Stimulated activated naive CD8-positive, alpha-beta T cell treated with anti-CD3 and anti-CD28 coated beads, Interleukin-15, Interleukin-2, amounts not matched to agents 100 U/mL and 50 U/mL, for 24 hours (primary cell): Measurements from ENCODE around the gene CLDN11.

Experiments
- ATAC-seq: fragments of 150-1000 bp; cut with Tn5 transposase; one replicate; pipeline ENCODE4 v1.10.0; 2021
- DNase-seq: peaks from one replicate; pipeline ENCODE4 v3.0.0; 2021

The CLDN11 gene

GRCh38 chr3:170470063-170471016 lies 51.7 kb downstream of the CLDN11 start:
- DNase-seq: no peak
- ATAC-seq: no peak

DNA sequence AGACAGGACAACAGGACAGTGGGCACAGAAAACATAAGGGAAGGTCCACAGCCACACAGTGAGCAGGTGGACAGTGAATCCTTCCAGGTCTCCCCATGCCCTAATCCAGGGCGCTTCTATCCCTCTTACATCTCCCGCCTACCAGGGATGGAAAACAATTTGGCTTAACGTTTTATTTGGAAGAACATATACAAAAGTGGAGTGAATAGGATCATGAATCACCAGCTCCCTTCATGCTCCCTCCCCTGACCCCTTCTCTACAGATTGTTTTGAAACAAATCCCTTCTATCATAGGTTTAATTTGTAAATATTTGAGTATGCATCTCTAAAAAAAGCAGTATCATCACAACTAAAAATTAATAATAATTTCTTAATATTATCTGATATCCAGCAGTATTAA lies 52.5 kb downstream of the CLDN11 start:
- ATAC-seq (no peak), DNase-seq (no peak)

- ATAC-seq (no peak), DNase-seq (no peak)
These were observed 54.7 kb downstream of the CLDN11 start for GRCh38 chr3:170473358-170473757.

GRCh38 chr3:170475092-170475685 lies 56.5 kb downstream of the CLDN11 start:
- ATAC-seq: no peak
- no peak for DNase-seq

- ATAC-seq (no peak), DNase-seq (no peak)
These were observed 57.6 kb downstream of the CLDN11 start for GRCh38 chr3:170476291-170476690.

- no peak for DNase-seq
- no peak for ATAC-seq
These were observed 58.7 kb downstream of the CLDN11 start for GRCh38 chr3:170477395-170477794.

DNA sequence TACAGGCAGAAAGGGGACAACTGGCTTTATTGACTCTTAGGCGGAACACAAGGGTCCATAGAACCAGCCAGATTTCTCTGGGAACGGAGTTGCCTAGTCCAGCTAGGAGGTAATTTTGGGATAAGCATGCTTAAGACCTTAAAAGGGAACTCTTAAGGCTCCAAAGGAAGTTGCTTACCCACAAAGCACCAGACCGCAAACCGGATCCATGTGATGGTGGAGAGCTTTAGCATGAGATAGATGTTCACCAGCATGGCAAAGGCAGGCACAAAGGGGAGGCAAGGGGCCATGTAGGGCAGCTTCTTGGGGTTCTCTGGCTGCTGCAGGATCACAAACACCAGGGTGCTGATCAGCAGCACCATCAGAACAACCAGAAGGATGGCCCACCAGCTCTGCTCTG lies 61.4 kb downstream of the CLDN11 start:
- DNase-seq (no peak), ATAC-seq (no peak)

DNA sequence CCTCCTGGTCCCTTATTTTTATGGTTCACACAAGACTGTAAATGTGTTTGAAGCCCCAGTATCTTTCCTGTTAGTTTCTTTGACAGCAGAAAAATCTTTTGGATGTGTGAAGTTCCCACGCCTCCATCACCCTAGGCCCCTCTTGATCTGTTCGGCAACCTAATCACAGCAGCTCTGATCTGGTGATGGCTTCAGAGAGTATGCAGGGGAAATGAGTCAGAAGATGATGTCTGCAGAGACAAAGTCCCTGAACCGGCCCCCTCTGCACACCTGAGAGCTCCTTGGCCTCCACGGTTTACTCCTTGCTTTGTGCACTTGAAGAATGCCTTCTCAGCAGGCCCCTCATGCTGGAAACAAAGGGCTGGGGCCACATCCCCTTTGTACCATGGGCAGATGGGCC lies 63.5 kb downstream of the CLDN11 start:
- DNase-seq (no peak), ATAC-seq (no peak)

DNA sequence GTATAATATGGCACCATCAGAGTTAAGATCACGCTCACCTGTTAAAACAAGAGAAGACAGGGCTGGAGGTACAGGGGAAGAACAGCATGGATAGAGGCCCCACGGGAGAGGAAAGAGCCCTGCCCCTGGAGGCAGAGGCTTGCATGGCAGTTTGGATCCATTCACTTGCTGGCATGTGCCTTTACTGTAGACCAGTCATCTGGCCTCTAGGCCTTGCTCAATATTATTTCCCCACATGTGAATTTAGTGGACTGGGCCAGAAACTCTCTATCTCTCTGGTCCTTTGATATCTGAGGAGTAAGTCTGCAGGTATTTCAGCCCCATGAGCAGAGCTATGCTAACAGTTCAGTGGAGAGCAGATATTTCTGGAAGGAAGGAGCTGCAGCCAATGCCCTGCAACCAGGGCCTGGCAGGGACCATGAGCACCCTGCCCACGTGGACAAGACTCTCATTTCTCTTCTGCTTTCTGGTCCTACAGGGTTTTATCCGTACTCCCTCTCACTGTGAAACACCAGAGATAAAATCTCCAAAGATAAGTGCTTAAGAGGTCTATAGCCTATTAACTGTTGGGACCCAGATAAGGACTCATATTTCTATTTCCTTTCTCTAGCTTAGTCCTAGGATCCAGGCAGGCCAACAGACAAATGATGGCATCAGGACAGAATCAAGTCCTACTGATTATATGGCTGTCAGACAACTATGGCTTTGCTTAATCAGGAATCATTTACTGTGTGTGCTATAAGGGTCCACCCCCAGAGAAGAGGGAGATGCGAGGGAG lies 65.0 kb downstream of the CLDN11 start:
- DNase-seq (no peak), ATAC-seq (no peak)
